ENCODE results near the gene CPNE7. TPM values are rescaled to one million over a fixed set of nuclear protein-coding genes. Genes with fewer than 3 reads are reported as not detected.

The CPNE7 gene
- total RNA-seq: 25.6 and 44.9 TPM in 2 replicates

GRCh38 chr16:89575247-89576152 is at the start of gene CPNE7:
Gene CPNE7 (plus strand): TSS chr16:89575758. CDS start chr16:89575898, 140 bp downstream.

GRCh38 chr16:89560378-89561141 is 15.0 kb upstream of the CPNE7 start, which contains the start of gene RPL13:
Gene RPL13 (plus strand): TSS chr16:89560682. CDS start chr16:89560960, 278 bp downstream.

GRCh38 chr16:89613231-89613953 is 37.8 kb downstream of the CPNE7 start, which contains the start of gene DPEP1:
Gene DPEP1 (plus strand): TSS chr16:89613642. CDS start chr16:89630411, 16,769 bp downstream.

Small RNAs within 50 kb of the gene (small RNA-seq; reads per million reads assigned to genes)
- gene SNORD68 (ENCODE audit: low replicate concordance): not detected

Other genes with a start within 250 kb of the CPNE7 start
- 101 and 130 TPM in 2 replicates for gene ANKRD11, start 85.2 kb upstream of the CPNE7 start, total RNA-seq
- 58.9 and 134 TPM in 2 replicates for gene SPG7, start 67.4 kb upstream of the CPNE7 start, total RNA-seq
- gene RPL13, start 15.1 kb upstream of the CPNE7 start, total RNA-seq: 1,853 and 3,370 TPM in 2 replicates
- gene DPEP1, start 37.9 kb downstream of the CPNE7 start, total RNA-seq: 0.88 TPM in 1 of 2 replicates, not detected in the other
- gene CHMP1A, start 82.0 kb downstream of the CPNE7 start, total RNA-seq: 125 and 137 TPM in 2 replicates
- 2.4 and 5.6 TPM in 2 replicates for gene SPATA33, start 82.1 kb downstream of the CPNE7 start, total RNA-seq
- gene CDK10, start 110.9 kb downstream of the CPNE7 start, total RNA-seq: 34.4 and 53.1 TPM in 2 replicates
- 19.8 and 20.4 TPM in 2 replicates for gene SPATA2L, start 125.9 kb downstream of the CPNE7 start, total RNA-seq
- 12.7 and 16.4 TPM in 2 replicates for gene VPS9D1, start 145.1 kb downstream of the CPNE7 start, total RNA-seq
- gene ZNF276, start 145.8 kb downstream of the CPNE7 start, total RNA-seq: 16.9 and 18.9 TPM in 2 replicates
- 2.4 and 51.7 TPM in 2 replicates for gene FANCA, start 240.9 kb downstream of the CPNE7 start, total RNA-seq